ENCODE data around the gene OR2J2. TPM values are rescaled to one million over a fixed set of nuclear protein-coding genes. Genes with fewer than 3 reads are reported as not detected.
"Not testable (repeated sequence)": the region's sequence is repeated elsewhere in the genome, so short reads cannot be mapped to it uniquely, and the experiment has no call there.

OR2J2 gene
- total RNA-seq, 4 donors from 2014 or later = not detected

DNA sequence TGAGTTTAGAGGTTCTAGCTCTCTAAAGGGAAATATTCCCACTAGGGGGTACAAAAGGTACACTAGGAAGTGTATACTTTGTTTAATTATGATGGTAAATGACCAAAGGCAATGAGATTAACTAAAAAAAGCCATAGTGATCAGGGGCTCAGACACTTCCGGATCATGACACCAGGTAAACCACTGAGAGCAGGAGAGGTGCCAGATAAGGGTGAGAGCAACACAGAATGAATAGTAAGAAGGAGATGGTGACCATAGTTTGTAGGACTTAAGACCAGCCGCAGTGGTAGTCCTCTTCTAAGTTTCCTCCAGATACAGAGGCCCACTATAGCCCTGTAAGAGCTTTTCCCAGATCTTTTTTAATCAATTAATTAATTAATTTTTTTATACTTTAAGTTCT, 40.8 kb downstream of the OR2J2 start:
- 80 to 97% methylated on average over 2 of the region's 2 CpGs for WGBS, 2 donors (ENCODE audit: low coverage in 1 of 2)
- ATAC-seq = no peak
- TF ChIP-seq POLR2AphosphoS5 (IDR thresholded peaks at IDR 0.05) (no peak), POLR2A (IDR thresholded peaks at IDR 0.05) (no peak), EP300 (IDR thresholded peaks at IDR 0.05) (no peak)
- TF ChIP-seq, protein P1, sequence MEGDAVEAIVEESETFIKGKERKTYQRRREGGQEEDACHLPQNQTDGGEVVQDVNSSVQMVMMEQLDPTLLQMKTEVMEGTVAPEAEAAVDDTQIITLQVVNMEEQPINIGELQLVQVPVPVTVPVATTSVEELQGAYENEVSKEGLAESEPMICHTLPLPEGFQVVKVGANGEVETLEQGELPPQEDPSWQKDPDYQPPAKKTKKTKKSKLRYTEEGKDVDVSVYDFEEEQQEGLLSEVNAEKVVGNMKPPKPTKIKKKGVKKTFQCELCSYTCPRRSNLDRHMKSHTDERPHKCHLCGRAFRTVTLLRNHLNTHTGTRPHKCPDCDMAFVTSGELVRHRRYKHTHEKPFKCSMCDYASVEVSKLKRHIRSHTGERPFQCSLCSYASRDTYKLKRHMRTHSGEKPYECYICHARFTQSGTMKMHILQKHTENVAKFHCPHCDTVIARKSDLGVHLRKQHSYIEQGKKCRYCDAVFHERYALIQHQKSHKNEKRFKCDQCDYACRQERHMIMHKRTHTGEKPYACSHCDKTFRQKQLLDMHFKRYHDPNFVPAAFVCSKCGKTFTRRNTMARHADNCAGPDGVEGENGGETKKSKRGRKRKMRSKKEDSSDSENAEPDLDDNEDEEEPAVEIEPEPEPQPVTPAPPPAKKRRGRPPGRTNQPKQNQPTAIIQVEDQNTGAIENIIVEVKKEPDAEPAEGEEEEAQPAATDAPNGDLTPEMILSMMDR (IDR thresholded peaks at IDR 0.05) = no peak

DNA sequence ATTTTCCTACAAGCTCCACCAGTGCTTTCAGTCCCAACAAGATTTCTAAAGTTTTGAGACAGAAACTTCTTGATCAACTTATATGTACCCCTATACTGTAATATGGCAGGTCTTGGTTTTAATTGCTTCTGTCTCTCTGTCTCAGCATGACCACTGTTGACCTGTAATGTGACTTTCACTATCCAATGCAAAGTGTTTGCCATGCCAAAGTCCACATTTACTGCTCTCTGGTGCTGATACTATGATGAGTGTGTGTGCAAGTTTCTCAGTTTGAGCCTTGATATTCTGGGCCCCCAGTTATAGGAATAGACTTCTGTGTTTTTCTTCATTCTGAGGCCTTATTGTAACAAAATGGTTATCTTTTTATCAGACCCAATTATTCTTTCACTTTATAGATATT, 45.8 kb downstream of the OR2J2 start:
- Histone ChIP-seq H3K9me3 (no peaks in the 10 kb centered on the region), H3K36me3 (no peaks in the 10 kb centered on the region), H3K4me3 (no peak overlapping the region), H3K27me3 (no peaks in the 10 kb centered on the region), H3K4me1 (no peaks in the 10 kb centered on the region), H3K27ac (no peak overlapping the region)
- ATAC-seq = no peak
- TF ChIP-seq POLR2A (IDR thresholded peaks at IDR 0.05) (no peak), POLR2AphosphoS5 (IDR thresholded peaks at IDR 0.05) (no peak), EP300 (IDR thresholded peaks at IDR 0.05) (no peak)
- TF ChIP-seq, protein P1 (IDR thresholded peaks at IDR 0.05) = no peak

More for the DNA sequence above, 40.8 kb downstream of the OR2J2 start:
- no peak overlapping the region for H3K4me3 ChIP-seq
- no peaks in the 10 kb centered on the region for H3K9me3 ChIP-seq
- H3K27ac ChIP-seq = no peak overlapping the region
- H3K27me3 ChIP-seq = no peaks in the 10 kb centered on the region
- H3K36me3 ChIP-seq = no peaks in the 10 kb centered on the region
- H3K4me1 ChIP-seq = no peaks in the 10 kb centered on the region

DNA sequence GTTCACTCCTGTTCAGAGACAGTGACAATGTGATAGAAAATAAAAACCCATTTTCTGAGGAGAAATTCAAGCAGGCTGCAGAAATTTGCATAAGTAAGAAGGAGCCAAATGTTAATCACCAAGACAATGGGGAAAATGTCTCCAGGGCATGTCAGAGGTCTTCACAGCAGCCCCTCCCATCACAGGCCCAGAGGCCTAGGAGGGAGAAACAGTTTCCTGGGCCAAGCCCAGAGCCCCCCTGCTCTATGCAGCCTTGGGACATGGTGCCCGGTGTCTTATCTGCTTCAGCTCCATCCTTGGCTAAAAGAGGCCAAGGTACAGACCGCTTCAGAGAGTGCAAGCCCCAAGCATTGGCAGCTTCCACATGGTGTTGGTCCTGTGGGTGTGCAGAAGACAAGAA, 46.5 kb downstream of the OR2J2 start:
- H3K27ac ChIP-seq, H3K9me3 ChIP-seq, H3K4me1 ChIP-seq, ATAC-seq, H3K27me3 ChIP-seq, H3K36me3 ChIP-seq, H3K4me3 ChIP-seq: not testable (repeated sequence)
- 20% methylated on average over 1 of the region's 2 CpGs; no CpG with 5 or more reads in 1 of the 2 donors for WGBS, 2 donors (ENCODE audit: low coverage in 1 of 2)

- not testable (repeated sequence) for H3K9me3 ChIP-seq, H3K4me1 ChIP-seq, H3K4me3 ChIP-seq, H3K27ac ChIP-seq, H3K27me3 ChIP-seq, H3K36me3 ChIP-seq, ATAC-seq
- WGBS, 2 donors (ENCODE audit: low coverage in 1 of 2) = 67% methylated on average over 1 of the region's 1 CpG; no CpG with 5 or more reads in 1 of the 2 donors
These were observed 47.3 kb downstream of the OR2J2 start for GRCh38 chr6:29218056-29218455.

Other genes with a start within 250 kb of the OR2J2 start
- 10 to 100 TPM; 36.0 to 55.1 (median 37.4) TPM for gene TRIM27, start 246.9 kb upstream of the OR2J2 start, total RNA-seq
- gene ZNF311, start 165.6 kb upstream of the OR2J2 start, total RNA-seq = 1 to 10 TPM in 1 of 4 donors, under 1 TPM in 3; 0.35 to 1.4 (median 0.88) TPM
- not detected for gene OR2W1, start 125.7 kb upstream of the OR2J2 start, total RNA-seq
- gene OR2B3, start 83.6 kb upstream of the OR2J2 start, total RNA-seq = not detected
- not detected for gene OR2J1, start 71.4 kb upstream of the OR2J2 start, total RNA-seq
- gene OR2J3, start 62.8 kb upstream of the OR2J2 start, total RNA-seq = not detected
- gene OR14J1, start 130.8 kb downstream of the OR2J2 start, total RNA-seq = not detected
- not detected for gene OR5V1, start 198.0 kb downstream of the OR2J2 start, total RNA-seq
- not detected for gene OR12D3, start 204.4 kb downstream of the OR2J2 start, total RNA-seq
- not detected for gene OR12D2, start 224.7 kb downstream of the OR2J2 start, total RNA-seq
- gene OR12D1, start 244.0 kb downstream of the OR2J2 start, total RNA-seq = not detected